ENCODE data around the gene CCDC14.

The CCDC14 gene

DNA sequence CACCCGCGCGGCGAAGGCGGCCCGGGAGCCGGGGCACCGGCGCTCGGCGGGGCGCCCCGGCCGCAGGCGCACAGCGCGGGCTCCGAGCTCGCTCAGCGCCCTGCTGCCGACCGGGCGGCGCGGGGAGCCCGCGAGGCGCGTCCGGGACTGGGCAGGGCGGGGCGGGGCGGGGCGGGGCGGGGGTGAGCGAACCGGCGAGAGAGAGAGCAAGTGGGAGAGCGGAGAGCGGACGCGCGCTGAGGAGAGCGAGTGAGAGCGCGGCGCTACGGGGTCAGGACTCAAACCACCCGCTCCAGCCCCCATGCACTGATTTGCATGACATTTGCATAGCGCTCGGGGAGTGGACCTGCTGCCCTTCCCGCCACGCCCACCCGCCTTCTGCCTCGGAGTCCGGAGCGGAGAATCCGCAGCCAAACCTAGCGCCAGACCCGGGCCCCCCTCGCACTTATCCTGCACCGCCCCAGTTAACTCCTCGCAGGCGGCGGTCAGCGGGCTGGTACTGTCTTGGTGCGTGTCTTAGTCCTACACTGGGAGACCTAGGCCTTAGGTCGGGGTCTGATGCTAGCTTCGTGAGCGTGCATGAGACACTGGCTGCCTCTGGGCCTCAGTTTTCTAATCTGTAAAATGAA lies 76.7 kb downstream of the CCDC14 start, which contains the start of gene MYLK:
Gene MYLK (minus strand): TSS at position 130 of the 629 bp plus-strand sequence. CDS start 90,491 bp downstream, outside the sequence.
- Histone ChIP-seq H3K9ac (ENCODE audit: low read length) (no peak within 1 kb of the TSS), H3K9me3 (ENCODE audit: control insufficient read depth, low read length) (no peaks in the 10 kb centered on the region), H3K27me3 (ENCODE audit: control insufficient read depth, insufficient read depth, low read length) (peaks cover 28% of the 10 kb centered on the region), H3K4me1 (ENCODE audit: control insufficient read depth, insufficient read depth, low read length) (peaks cover 5% of the 10 kb centered on the region), H3K36me3 (ENCODE audit: control insufficient read depth, insufficient read depth, low read length) (no peaks in the 10 kb centered on the region), H3K4me3 (ENCODE audit: low read length) (no peak within 1 kb of the TSS)

DNA sequence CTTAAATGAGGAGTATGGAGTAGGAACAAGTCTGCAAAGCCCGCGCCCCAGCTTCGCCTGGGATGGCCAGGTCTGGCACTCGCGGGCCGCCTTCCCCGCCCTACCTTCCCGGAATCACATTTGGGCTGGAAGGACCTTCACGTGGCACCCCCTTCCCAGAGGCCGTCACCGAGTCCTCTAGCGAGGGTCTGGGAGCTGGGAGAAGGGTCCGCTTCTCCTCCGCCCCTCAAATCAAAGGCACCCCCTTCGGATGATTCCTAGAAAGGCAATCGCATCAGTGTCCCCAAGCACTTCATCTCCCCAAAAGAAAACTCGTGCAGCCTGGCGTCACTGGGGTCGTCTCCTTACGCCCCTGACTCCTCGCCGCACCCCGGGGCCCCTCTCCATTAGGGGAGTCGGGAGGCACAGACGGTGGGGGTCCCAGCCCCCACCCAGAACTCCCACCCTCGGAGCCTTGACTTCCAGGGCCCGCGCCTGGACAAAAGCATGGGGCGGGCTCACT lies 77.3 kb downstream of the CCDC14 start:
- Histone ChIP-seq H3K4me3 (ENCODE audit: low read length) (no peak overlapping the region), H3K9ac (ENCODE audit: low read length) (no peak overlapping the region), H3K36me3 (ENCODE audit: control insufficient read depth, insufficient read depth, low read length) (no peaks in the 10 kb centered on the region), H3K27me3 (ENCODE audit: control insufficient read depth, insufficient read depth, low read length) (peaks cover 28% of the 10 kb centered on the region), H3K9me3 (ENCODE audit: control insufficient read depth, low read length) (no peaks in the 10 kb centered on the region), H3K4me1 (ENCODE audit: control insufficient read depth, insufficient read depth, low read length) (peaks cover 5% of the 10 kb centered on the region)

DNA sequence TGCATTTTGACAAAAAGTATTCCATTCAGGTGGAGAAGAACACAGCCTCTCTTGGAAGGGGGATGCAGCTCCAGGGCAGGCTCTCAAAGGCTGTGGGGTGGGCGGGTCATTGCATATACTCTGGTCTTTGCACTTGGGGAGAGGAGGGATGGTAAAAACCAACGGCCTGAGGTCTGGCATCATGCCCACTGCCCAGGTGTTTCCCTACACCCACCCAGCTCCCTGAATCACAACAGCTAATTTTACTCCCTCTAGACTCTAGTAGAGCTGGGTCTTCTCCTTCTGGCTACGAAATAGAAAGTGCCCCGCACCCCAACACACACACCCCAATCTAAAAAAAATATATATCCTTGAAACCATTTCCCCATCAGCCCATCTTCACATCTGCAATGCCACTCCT lies 77.9 kb downstream of the CCDC14 start:
- Histone ChIP-seq H3K9ac (ENCODE audit: low read length) (no peak overlapping the region), H3K36me3 (ENCODE audit: control insufficient read depth, insufficient read depth, low read length) (no peaks in the 10 kb centered on the region), H3K27me3 (ENCODE audit: control insufficient read depth, insufficient read depth, low read length) (peaks cover 28% of the 10 kb centered on the region), H3K4me3 (ENCODE audit: low read length) (no peak overlapping the region), H3K4me1 (ENCODE audit: control insufficient read depth, insufficient read depth, low read length) (peaks cover 5% of the 10 kb centered on the region), H3K9me3 (ENCODE audit: control insufficient read depth, low read length) (no peaks in the 10 kb centered on the region)

DNA sequence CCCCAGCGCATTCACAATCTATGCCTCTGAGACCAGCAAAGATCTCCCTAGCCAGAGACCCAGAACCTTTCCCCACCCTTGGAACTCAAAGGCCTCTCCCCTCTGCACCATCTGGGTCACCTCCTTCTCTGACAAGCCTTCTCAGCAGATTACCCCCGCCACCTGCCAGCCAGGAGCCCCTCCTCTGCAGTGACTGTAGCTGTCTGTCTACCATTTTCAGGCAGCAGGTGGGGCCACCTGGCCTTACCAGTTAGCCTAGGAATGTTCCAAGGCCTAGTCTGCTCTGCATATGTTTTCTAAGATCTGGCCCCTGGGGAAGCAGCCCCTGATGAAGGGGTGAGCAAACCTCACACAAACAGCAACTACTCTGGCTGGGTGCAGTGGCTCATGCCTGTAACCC lies 79.3 kb downstream of the CCDC14 start:
- peaks cover 28% of the 10 kb centered on the region for H3K27me3 ChIP-seq (ENCODE audit: control insufficient read depth, insufficient read depth, low read length)
- no peak overlapping the region for H3K4me3 ChIP-seq (ENCODE audit: low read length)
- H3K36me3 ChIP-seq (ENCODE audit: control insufficient read depth, insufficient read depth, low read length): no peaks in the 10 kb centered on the region
- H3K9ac ChIP-seq (ENCODE audit: low read length): no peak overlapping the region
- H3K9me3 ChIP-seq (ENCODE audit: control insufficient read depth, low read length): no peaks in the 10 kb centered on the region
- H3K4me1 ChIP-seq (ENCODE audit: control insufficient read depth, insufficient read depth, low read length): peaks cover 5% of the 10 kb centered on the region

DNA sequence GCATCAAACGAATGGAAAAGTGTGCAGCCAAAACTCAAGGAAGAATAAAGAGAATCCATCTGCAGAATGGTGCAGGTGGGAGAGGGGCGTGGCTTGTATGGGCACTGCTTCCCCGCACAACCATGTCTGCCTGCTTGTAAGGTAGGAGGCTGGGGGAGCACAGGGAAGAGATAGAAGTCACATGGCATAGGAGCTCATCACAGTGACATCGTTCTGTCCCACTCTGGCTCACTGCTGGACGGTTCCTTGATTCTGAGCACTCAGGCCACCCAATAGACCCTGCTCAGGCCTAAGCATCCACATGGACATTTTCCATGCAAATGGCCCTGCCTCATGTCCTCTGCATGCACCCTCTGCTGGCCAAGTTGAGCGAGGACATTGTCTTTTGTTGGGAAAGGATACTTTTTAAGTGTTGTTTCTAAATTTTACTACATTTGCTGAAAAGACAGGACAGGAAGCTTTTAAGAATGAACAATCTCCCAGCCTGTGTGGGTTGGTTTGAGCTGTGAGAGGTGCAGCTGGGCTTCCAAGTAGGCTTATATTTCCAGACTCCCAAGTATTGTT lies 79.9 kb downstream of the CCDC14 start:
- peaks cover 25% of the 10 kb centered on the region for H3K27me3 ChIP-seq (ENCODE audit: control insufficient read depth, insufficient read depth, low read length)
- no peaks in the 10 kb centered on the region for H3K36me3 ChIP-seq (ENCODE audit: control insufficient read depth, insufficient read depth, low read length)
- peaks cover 5% of the 10 kb centered on the region for H3K4me1 ChIP-seq (ENCODE audit: control insufficient read depth, insufficient read depth, low read length)
- H3K4me3 ChIP-seq (ENCODE audit: low read length): no peak overlapping the region
- H3K9ac ChIP-seq (ENCODE audit: low read length): no peak overlapping the region
- H3K9me3 ChIP-seq (ENCODE audit: control insufficient read depth, low read length): no peaks in the 10 kb centered on the region

DNA sequence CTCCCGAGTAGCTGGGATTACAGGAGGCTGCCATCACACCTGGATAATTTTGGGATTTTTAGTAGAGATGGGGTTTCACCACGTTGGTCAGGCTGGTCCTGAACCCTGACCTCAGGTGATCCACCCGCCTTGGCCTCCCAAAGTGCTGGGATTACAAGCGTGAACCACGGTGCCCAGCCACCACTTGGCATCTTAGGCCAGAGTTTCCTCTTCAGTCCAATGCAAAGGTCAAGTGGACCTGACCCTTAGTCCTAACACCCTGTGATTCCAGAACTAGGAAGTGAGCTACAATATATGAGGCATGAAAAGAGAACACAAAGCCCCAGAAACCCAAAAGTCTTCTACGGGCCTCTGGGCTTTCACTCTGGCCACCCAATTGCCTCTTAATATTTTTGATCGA lies 82.2 kb downstream of the CCDC14 start:
- H3K36me3 ChIP-seq (ENCODE audit: control insufficient read depth, insufficient read depth, low read length): no peaks in the 10 kb centered on the region
- no peaks in the 10 kb centered on the region for H3K9me3 ChIP-seq (ENCODE audit: control insufficient read depth, low read length)

DNA sequence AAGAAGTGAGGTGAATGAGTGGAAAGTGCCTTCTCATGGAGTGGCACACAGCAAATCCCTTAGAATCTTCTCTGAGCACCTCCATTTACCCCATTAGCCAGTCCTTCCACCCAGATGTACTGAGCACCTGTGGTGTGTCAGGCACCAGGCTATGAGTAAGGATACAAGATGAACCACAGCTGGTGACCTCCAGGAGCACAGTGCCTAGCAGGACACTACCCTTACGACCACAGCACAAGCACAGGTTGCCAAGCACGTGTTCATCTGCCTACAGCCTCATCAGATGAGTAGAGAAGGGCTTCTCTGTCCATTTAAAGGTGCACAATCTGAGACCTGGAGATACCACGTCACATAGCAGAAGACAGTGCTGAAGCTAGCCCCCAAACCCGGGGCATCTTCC lies 83.1 kb downstream of the CCDC14 start:
- H3K4me3 ChIP-seq (ENCODE audit: low read length): no peak overlapping the region
- no peaks in the 10 kb centered on the region for H3K9me3 ChIP-seq (ENCODE audit: control insufficient read depth, low read length)
- no peaks in the 10 kb centered on the region for H3K36me3 ChIP-seq (ENCODE audit: control insufficient read depth, insufficient read depth, low read length)
- H3K4me1 ChIP-seq (ENCODE audit: control insufficient read depth, insufficient read depth, low read length): no peaks in the 10 kb centered on the region
- H3K9ac ChIP-seq (ENCODE audit: low read length): no peak overlapping the region
- peaks cover 7% of the 10 kb centered on the region for H3K27me3 ChIP-seq (ENCODE audit: control insufficient read depth, insufficient read depth, low read length)

More for the DNA sequence above, 82.2 kb downstream of the CCDC14 start:
- Histone ChIP-seq H3K4me1 (ENCODE audit: control insufficient read depth, insufficient read depth, low read length) (peaks cover 3% of the 10 kb centered on the region), H3K27me3 (ENCODE audit: control insufficient read depth, insufficient read depth, low read length) (peaks cover 15% of the 10 kb centered on the region), H3K4me3 (ENCODE audit: low read length) (no peak overlapping the region), H3K9ac (ENCODE audit: low read length) (no peak overlapping the region)

DNA sequence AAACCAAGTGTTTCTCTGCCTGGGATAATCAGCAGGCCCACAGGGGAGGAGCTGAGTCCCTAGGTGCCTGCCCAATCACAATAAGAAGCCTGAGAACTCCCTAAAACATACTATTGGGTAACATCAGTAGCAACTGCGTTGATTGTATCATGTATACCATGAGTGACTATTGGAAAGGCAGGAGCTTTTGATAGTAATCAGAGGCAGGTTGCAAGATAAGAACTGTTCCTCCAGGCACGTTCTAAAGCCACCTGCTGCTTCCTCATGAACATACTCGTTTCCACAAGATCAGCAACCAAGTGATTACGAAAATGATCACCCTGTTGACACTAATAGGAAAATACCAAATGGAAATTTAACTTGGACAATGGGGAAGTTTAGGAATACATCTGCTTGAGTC lies 83.6 kb downstream of the CCDC14 start:
- Histone ChIP-seq H3K36me3 (ENCODE audit: control insufficient read depth, insufficient read depth, low read length) (no peaks in the 10 kb centered on the region), H3K27me3 (ENCODE audit: control insufficient read depth, insufficient read depth, low read length) (peaks cover 3% of the 10 kb centered on the region), H3K4me1 (ENCODE audit: control insufficient read depth, insufficient read depth, low read length) (no peaks in the 10 kb centered on the region), H3K9me3 (ENCODE audit: control insufficient read depth, low read length) (no peaks in the 10 kb centered on the region), H3K4me3 (ENCODE audit: low read length) (no peak overlapping the region), H3K9ac (ENCODE audit: low read length) (no peak overlapping the region)

DNA sequence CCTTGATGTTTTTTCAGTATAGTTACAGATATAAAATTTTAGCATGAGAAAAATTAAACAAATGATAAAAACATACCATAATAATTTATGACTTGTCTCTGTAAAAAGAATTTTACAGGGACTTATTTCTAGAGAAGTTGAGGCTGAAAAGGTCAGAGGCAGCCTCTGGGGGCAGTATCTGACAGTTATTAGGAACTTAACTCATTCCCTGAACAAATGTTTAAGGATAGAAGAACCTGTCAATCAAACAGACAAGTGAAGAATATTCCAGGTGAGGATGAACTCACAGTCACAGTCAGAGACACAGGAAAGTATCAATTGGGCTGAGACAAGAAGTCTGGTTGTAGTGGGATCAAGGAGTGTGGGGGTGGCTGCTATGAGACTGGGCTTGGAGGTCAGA lies 84.2 kb downstream of the CCDC14 start:
- H3K27me3 ChIP-seq (ENCODE audit: control insufficient read depth, insufficient read depth, low read length): peaks cover 2% of the 10 kb centered on the region
- H3K4me3 ChIP-seq (ENCODE audit: low read length): no peak overlapping the region
- no peaks in the 10 kb centered on the region for H3K4me1 ChIP-seq (ENCODE audit: control insufficient read depth, insufficient read depth, low read length)
- no peak overlapping the region for H3K9ac ChIP-seq (ENCODE audit: low read length)
- H3K36me3 ChIP-seq (ENCODE audit: control insufficient read depth, insufficient read depth, low read length): no peaks in the 10 kb centered on the region
- H3K9me3 ChIP-seq (ENCODE audit: control insufficient read depth, low read length): no peaks in the 10 kb centered on the region

DNA sequence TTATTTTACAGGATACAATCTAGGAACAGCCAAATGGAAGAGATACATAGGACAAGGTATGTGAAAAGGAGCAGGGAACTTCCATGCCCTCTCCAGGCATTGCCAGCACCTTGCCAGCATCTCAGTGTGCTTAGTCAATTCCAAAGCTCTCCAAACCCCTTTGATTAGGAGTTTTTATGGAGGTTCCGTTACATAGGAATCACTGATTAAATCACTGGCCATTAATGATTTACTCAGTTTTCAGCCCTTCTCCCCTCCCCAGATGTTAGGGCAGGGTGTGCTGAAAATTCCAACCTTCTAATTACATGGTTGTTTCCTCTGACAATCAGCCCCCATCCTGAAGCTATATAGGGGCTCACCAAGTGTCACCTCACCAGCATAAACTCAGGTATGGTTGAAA lies 88.4 kb downstream of the CCDC14 start:
- Histone ChIP-seq H3K9ac (ENCODE audit: low read length) (no peak overlapping the region), H3K9me3 (ENCODE audit: control insufficient read depth, low read length) (no peaks in the 10 kb centered on the region), H3K36me3 (ENCODE audit: control insufficient read depth, insufficient read depth, low read length) (no peaks in the 10 kb centered on the region), H3K27me3 (ENCODE audit: control insufficient read depth, insufficient read depth, low read length) (no peaks in the 10 kb centered on the region), H3K4me3 (ENCODE audit: low read length) (no peak overlapping the region), H3K4me1 (ENCODE audit: control insufficient read depth, insufficient read depth, low read length) (no peaks in the 10 kb centered on the region)

DNA sequence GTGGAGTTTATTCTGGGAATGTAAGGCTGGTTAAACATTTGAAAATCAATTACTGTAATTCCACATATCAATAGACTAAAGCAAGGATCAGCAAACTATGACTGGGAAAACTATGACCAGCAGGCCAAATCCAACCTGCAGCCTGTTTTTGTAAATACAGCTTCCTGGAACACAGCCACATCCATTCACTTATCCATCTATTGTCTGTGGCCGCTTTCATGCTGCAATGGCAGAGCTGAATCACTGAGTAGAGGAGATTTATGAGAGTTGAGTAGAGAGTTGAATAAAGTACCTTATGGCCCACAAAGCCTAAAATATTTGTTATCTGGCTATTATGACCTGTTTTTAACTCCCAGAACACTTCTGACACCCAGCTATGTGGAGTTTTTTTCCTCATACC lies 89.1 kb downstream of the CCDC14 start:
- Histone ChIP-seq H3K9me3 (ENCODE audit: control insufficient read depth, low read length) (no peaks in the 10 kb centered on the region), H3K4me3 (ENCODE audit: low read length) (no peak overlapping the region), H3K27me3 (ENCODE audit: control insufficient read depth, insufficient read depth, low read length) (no peaks in the 10 kb centered on the region), H3K9ac (ENCODE audit: low read length) (no peak overlapping the region), H3K4me1 (ENCODE audit: control insufficient read depth, insufficient read depth, low read length) (no peaks in the 10 kb centered on the region), H3K36me3 (ENCODE audit: control insufficient read depth, insufficient read depth, low read length) (no peaks in the 10 kb centered on the region)

DNA sequence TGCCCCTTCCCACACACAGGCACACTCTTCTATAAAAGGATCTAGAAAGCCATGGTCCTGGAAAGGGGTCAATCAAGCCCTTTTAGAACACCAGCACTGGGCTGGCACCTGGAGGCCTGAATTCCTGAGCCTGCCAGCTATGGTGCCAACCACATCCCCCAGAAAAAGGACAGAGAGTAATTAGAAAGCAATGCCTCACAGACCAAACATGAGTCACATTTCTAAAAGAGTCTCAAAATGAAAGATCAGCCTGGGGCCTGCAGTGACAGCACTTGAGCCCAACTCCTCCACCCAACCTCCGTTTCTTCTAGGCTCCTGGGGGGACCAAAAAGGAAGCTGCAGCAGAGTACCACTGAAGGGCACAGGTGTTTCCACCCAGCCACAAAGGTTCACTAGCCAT lies 91.0 kb downstream of the CCDC14 start:
- no peak overlapping the region for H3K4me3 ChIP-seq (ENCODE audit: low read length)
- no peak overlapping the region for H3K9ac ChIP-seq (ENCODE audit: low read length)
- H3K9me3 ChIP-seq (ENCODE audit: control insufficient read depth, low read length): no peaks in the 10 kb centered on the region
- H3K27me3 ChIP-seq (ENCODE audit: control insufficient read depth, insufficient read depth, low read length): no peaks in the 10 kb centered on the region
- H3K4me1 ChIP-seq (ENCODE audit: control insufficient read depth, insufficient read depth, low read length): no peaks in the 10 kb centered on the region
- H3K36me3 ChIP-seq (ENCODE audit: control insufficient read depth, insufficient read depth, low read length): no peaks in the 10 kb centered on the region

Data from mucosa of stomach (tissue), 1 donor.